OCI-LY1 (cell line): Measurements from ENCODE around the gene EFR3B.

ENCODE experiments used
- H2AFZ ChIP-seq: fragments of 200-600 bp; sonication (generic), shearing (Covaris generic); 2 replicates; pipeline ENCODE4 v1.6.0; 2014; ENCODE audit warnings: antibody characterized with exemption, mild to moderate bottlenecking, low read length
- H3F3A ChIP-seq: fragments of 200-600 bp; sonication (generic), shearing (Covaris generic); 2 replicates; pipeline ENCODE4 v1.6.0; 2014; ENCODE audit warnings: mild to moderate bottlenecking, antibody characterized with exemption, low read length, moderate library complexity; ENCODE audit not compliant: insufficient read depth
- H3K27ac ChIP-seq: fragments of 200-600 bp; sonication (generic); 2 replicates; pipeline ENCODE4 v1.5.1; 2014; ENCODE audit warnings: low read length, mixed run types, mild to moderate bottlenecking, low read depth; ENCODE audit not compliant: poor library complexity, severe bottlenecking
- H3K27me3 ChIP-seq: fragments of 200-600 bp; sonication (generic); 2 replicates; pipeline ENCODE4 v1.6.0; 2014; ENCODE audit warnings: antibody characterized with exemption, mild to moderate bottlenecking, low read length, moderate library complexity; ENCODE audit not compliant: insufficient read depth
- H3K36me3 ChIP-seq: fragments of 200-600 bp; sonication (generic); 2 replicates; pipeline ENCODE4 v1.6.1; 2014; ENCODE audit warnings: mild to moderate bottlenecking, antibody characterized with exemption, low read length, moderate library complexity, mixed read lengths; ENCODE audit not compliant: insufficient read depth
- H3K4me1 ChIP-seq: fragments of 200-600 bp; sonication (generic); 2 replicates; pipeline ENCODE4 v1.5.1; 2014; ENCODE audit warnings: mild to moderate bottlenecking, low read length, moderate library complexity; ENCODE audit not compliant: insufficient read depth, severe bottlenecking
- H3K4me2 ChIP-seq: fragments of 200-600 bp; sonication (generic), shearing (Covaris generic); 2 replicates; pipeline ENCODE4 v1.6.1; 2014; ENCODE audit warnings: low read length
- H3K4me3 ChIP-seq: fragments of 200-600 bp; sonication (generic); 2 replicates; pipeline ENCODE4 v1.5.1; 2014; ENCODE audit warnings: low read length, low read depth, mild to moderate bottlenecking, mixed read lengths; ENCODE audit not compliant: poor library complexity, severe bottlenecking
- H3K79me2 ChIP-seq: fragments of 200-600 bp; shearing (Covaris generic); 2 replicates; pipeline ENCODE4 v1.6.1; 2016; ENCODE audit warnings: mixed run types, low read length, mixed read lengths; ENCODE audit not compliant: insufficient read depth
- H3K9ac ChIP-seq: fragments of 200-600 bp; sonication (generic), shearing (Covaris generic); 2 replicates; pipeline ENCODE4 v1.6.1; 2014; ENCODE audit warnings: mild to moderate bottlenecking, low read length, mixed read lengths
- H3K9me2 ChIP-seq: fragments of 200-600 bp; sonication (generic), shearing (Covaris generic); 2 replicates; pipeline ENCODE4 v1.6.1; 2014; ENCODE audit warnings: low read depth, mild to moderate bottlenecking, low read length, mixed read lengths
- H3K9me3 ChIP-seq: fragments of 200-600 bp; shearing (Covaris generic); 2 replicates; pipeline ENCODE4 v1.6.1; 2014; ENCODE audit warnings: low read length, mixed read lengths
- H4K20me1 ChIP-seq: fragments of 200-600 bp; sonication (generic), shearing (Covaris generic); 2 replicates; pipeline ENCODE4 v1.6.0; 2016; ENCODE audit warnings: mild to moderate bottlenecking, low read length; ENCODE audit not compliant: insufficient read depth
- EZH2 ChIP-seq: fragments of 200-600 bp; sonication (generic), shearing (Covaris generic); IDR thresholded peaks from 2 replicates; pipeline ENCODE4 v1.8.0; 2017; ENCODE audit warnings: borderline replicate concordance, mixed run types, mild to moderate bottlenecking, antibody characterized with exemption, low read length, moderate library complexity, mixed read lengths
- TF ChIP-seq, protein P1 (sequence below): fragments of 200-600 bp; sonication (generic), shearing (Covaris generic); IDR thresholded peaks from 2 replicates; pipeline ENCODE4 v1.5.1; 2017; ENCODE audit warnings: mild to moderate bottlenecking, antibody characterized with exemption, low read length, moderate library complexity, mixed read lengths

Gene EFR3B

DNA sequence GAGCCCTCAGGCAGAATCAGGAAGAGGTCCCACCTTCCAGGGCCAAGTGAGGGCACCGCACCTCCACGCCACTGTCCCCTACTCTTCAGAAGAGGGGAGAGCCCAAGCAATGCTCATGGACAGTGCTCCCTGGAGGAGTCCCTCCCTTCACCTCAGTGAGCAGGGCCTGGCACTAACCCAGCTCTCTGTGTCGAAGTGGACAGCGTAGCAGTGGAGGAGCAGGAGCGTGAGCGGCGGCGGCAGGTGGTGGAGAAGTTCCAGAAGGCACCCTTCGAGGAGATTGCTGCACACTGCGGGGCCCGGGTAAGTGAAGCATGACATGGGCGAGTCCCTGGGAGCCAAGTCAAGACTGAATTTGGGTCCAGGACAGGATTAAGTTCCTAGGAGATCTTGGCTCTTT lies 109.8 kb downstream of the EFR3B start:
- no peak overlapping the region for H2AFZ ChIP-seq
- no peaks in the 10 kb centered on the region for H4K20me1 ChIP-seq
- no peak overlapping the region for H3K4me3 ChIP-seq
- TF ChIP-seq, protein P1, sequence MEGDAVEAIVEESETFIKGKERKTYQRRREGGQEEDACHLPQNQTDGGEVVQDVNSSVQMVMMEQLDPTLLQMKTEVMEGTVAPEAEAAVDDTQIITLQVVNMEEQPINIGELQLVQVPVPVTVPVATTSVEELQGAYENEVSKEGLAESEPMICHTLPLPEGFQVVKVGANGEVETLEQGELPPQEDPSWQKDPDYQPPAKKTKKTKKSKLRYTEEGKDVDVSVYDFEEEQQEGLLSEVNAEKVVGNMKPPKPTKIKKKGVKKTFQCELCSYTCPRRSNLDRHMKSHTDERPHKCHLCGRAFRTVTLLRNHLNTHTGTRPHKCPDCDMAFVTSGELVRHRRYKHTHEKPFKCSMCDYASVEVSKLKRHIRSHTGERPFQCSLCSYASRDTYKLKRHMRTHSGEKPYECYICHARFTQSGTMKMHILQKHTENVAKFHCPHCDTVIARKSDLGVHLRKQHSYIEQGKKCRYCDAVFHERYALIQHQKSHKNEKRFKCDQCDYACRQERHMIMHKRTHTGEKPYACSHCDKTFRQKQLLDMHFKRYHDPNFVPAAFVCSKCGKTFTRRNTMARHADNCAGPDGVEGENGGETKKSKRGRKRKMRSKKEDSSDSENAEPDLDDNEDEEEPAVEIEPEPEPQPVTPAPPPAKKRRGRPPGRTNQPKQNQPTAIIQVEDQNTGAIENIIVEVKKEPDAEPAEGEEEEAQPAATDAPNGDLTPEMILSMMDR, result no peak
- no peak for TF ChIP-seq EZH2
- H3K36me3 ChIP-seq, result no peaks in the 10 kb centered on the region
- no peaks in the 10 kb centered on the region for H3K9me3 ChIP-seq
- H3K9me2 ChIP-seq, result no peaks in the 10 kb centered on the region
- H3K4me2 ChIP-seq, result no peak overlapping the region
- H3K9ac ChIP-seq, result no peak overlapping the region
- no peaks in the 10 kb centered on the region for H3F3A ChIP-seq
- H3K79me2 ChIP-seq, result no peaks in the 10 kb centered on the region
- H3K27me3 ChIP-seq, result 0 out of 2 replicates have a peak, but pooled peaks cover 7% of the 10 kb centered on the region
- H3K4me1 ChIP-seq, result no peaks in the 10 kb centered on the region
- no peak overlapping the region for H3K27ac ChIP-seq

DNA sequence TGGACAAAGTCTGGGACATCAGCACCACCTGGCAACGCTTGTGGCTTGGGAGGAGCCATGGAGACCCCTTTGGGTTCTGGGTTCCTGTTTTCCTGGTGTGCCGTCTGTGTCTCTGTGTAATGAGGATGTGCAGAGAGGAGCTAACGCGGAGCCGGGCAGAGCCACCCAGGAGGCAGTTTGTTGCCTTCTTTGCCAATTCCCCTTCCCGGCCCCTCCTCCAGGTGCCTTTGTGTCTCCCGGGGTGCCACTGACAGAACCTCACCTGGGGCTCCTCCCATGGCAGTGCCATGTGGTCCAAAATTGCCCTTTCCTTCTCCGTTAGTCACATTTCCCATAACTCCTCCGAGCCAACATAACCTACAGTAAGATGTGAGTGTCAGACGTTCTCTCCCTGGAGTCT lies 113.5 kb downstream of the EFR3B start:
- H3K9ac ChIP-seq, result no peak overlapping the region
- no peak overlapping the region for H3K27ac ChIP-seq
- no peaks in the 10 kb centered on the region for H3K36me3 ChIP-seq
- no peak overlapping the region for H3K4me2 ChIP-seq
- no peaks in the 10 kb centered on the region for H3K4me1 ChIP-seq
- no peak overlapping the region for H3K4me3 ChIP-seq
- no peaks in the 10 kb centered on the region for H3K79me2 ChIP-seq
- TF ChIP-seq EZH2, result no peak
- TF ChIP-seq, protein P1, result no peak
- H3K27me3 ChIP-seq, result no peaks in the 10 kb centered on the region
- H4K20me1 ChIP-seq, result no peaks in the 10 kb centered on the region
- H3K9me3 ChIP-seq, result no peaks in the 10 kb centered on the region
- no peak overlapping the region for H2AFZ ChIP-seq
- no peaks in the 10 kb centered on the region for H3K9me2 ChIP-seq
- no peaks in the 10 kb centered on the region for H3F3A ChIP-seq

DNA sequence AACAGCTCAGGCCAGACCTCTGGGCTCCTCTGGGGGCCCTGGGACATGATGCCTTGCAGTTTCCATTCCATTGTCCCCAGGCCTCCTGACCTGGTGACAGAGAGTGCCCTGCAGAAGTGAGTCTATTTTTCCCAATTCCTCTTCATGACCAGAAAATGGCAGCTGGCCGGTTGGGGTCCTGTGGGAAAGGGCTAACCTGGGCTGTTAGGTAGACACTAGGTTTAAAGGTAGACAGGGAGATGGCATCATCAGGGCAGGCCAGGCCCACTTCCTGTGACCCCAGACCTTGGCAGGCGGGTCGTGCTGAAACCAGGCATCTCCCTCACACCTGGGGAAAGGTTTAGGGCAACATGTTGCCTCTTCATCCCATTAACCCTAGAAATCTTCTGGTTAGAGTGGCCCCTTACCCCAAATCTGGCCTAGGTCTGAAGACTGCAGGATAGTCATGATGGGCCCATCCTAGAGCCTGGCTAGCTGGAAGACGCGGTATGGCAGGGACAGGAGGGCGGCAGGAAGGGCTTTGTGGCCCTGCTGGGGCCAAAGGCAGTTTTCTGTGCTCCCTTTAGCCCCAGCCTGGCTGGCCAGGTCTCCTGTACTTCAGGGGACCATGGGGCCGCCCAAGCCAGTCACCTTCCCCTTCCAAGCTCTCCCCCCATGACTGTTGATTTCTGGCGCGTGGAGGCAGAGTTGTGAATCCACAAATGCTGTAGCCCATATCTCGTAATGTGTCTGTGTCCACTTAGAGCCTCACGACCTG lies 116.4 kb downstream of the EFR3B start:
- Histone ChIP-seq H3K4me2 (no peak overlapping the region), H3K9ac (no peak overlapping the region), H3K4me3 (no peak overlapping the region), H4K20me1 (no peaks in the 10 kb centered on the region), H3K4me1 (no peaks in the 10 kb centered on the region), H2AFZ (no peak overlapping the region), H3K27me3 (0 out of 2 replicates have a peak, but pooled peaks cover 3% of the 10 kb centered on the region), H3K79me2 (no peaks in the 10 kb centered on the region), H3K36me3 (no peaks in the 10 kb centered on the region), H3K9me3 (no peaks in the 10 kb centered on the region), H3K9me2 (no peaks in the 10 kb centered on the region), H3F3A (no peaks in the 10 kb centered on the region), H3K27ac (no peak overlapping the region)
- TF ChIP-seq EZH2, result no peak
- TF ChIP-seq, protein P1, result no peak
